Measurements from ENCODE around the gene GADL1.

GADL1 gene, protein sequence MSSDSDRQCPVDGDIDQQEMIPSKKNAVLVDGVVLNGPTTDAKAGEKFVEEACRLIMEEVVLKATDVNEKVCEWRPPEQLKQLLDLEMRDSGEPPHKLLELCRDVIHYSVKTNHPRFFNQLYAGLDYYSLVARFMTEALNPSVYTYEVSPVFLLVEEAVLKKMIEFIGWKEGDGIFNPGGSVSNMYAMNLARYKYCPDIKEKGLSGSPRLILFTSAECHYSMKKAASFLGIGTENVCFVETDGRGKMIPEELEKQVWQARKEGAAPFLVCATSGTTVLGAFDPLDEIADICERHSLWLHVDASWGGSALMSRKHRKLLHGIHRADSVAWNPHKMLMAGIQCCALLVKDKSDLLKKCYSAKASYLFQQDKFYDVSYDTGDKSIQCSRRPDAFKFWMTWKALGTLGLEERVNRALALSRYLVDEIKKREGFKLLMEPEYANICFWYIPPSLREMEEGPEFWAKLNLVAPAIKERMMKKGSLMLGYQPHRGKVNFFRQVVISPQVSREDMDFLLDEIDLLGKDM

DNA sequence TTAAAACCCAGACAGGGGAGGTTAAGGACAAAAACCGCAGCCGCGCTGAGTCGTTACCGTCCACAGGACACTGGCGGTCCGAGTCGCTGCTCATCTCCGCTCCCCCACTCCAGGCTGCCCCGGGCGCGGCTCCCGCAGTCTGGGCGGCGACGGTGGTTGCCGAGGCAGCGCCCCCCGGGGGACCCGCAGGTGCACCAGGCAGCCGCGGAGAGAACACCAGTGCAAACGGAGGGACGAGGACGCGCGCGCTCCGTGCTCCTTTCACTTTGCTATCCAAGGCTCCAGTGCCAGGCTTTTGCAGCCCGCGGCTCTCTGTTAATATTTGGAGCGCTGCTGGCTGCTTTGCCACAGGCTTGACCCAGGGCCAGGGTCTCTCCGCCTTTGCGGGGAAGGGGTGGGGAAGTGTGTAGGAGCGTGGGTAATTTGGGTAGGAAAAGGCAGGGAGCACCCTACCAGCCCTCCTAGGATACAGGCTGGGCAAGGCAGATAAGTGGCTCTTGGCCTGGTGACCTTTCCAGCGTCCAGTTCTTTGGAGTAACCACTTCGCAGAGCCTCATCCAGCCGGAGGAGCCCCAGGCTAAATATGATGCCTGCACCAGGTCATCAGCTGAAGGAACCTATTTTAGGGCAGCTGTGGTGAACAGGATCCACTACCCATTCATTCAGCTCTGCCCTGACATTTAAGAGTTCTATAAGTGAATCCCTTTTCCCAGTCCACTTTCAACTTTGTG lies at the start of gene GADL1:
GADL1 (minus strand) TSS at position 141 of the 731 bp plus-strand sequence; CDS start at position 94, 47 bp downstream.
- no peak for DNase-seq (ENCODE audit: low spot score)

DNA sequence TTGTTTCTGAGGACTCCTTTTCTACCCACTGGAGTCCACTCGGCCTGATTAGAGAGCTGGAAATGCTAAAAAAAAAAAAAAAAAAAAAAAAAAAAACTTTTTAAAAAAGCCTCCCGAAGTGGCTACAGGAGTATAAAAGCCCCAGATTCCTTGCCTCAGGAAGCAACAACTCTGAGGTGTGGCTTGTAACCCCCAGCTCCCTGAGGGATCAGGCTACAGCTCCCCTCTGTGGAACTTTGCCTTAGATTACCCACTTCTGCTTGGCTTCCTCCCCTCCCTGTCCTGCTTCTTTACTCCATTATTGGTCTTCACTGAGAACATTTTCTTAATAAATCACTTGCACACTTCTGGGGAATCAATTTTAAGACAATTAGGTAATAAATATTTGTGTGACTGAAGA lies 49.7 kb upstream of the GADL1 start:
- no peak for DNase-seq (ENCODE audit: low spot score)

DNA sequence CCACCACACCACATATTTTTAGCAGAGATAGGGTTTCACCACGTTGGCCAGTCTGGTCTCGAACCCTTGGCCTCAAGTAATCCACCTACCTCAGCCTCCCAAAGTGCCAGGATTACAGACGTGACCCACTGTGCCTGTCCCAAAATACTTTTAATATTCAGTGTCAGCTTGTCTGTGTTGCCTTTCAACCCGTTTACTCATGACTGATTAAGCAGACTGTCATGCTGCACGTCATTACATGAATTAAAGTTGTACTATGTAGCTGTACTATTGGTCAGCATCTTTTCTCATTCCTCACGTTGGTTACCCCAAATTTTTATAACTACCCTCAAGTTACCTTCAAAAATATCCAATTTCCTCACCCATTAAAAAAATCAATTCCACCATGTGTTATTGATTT lies 48.7 kb upstream of the GADL1 start:
- no peak for DNase-seq (ENCODE audit: low spot score)

DNA sequence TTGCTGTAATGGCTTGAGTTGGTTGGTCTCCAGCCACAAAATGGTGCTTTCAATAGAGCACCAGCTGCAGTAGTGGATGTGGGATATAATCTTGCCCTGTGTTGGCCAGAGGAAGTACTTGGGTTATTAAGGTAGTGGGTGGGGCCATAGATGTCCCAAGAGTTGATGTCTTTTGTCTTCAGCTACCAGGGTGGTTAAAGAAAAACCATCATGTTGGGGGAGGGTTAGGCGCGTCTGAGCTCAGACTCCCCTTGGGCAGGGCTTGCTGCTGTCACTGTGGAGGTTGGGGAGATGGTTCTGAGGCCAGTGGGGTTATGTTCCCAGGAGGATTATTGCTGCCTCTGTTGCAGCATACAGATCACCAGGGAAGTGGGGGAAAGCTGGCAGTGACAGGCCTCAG lies 46.9 kb upstream of the GADL1 start:
- no peak for DNase-seq (ENCODE audit: low spot score)

DNA sequence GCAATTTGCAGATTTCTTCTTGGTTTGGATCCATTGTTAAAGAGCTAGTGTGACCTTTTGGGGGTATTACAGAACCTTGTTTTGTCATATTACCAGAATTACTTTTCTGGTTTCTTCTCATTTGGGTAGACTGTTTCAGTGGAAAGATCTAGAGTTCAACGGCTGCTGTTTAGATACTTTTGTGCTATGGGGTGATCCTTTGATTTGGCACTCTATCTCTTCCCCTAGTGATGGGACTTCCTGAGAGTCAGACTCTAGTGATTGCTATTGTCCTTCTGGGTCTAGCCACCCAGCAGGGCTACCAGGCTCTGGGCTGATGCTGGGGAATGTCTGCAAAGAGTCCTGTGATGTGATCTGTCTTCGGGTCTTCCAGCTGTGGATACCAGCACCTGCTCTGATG lies 46.3 kb upstream of the GADL1 start:
- DNase-seq (ENCODE audit: low spot score) = no peak

DNA sequence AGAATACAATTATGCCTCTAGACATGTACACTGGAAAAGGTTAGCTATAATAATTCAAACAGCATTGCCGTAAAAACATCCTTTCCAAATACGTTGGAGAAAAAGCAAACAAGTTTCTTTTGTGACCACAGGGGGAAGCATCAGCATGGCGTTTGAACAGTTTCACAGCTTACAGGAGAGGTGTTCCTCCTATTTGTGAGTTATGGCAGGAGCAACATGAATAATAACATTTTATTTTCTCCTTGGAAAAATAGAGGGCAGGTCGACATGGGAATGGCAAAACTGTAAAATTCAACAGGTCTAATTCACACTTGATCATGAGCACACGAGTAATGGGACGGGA lies 39.7 kb upstream of the GADL1 start:
- no peak for DNase-seq (ENCODE audit: low spot score)

DNA sequence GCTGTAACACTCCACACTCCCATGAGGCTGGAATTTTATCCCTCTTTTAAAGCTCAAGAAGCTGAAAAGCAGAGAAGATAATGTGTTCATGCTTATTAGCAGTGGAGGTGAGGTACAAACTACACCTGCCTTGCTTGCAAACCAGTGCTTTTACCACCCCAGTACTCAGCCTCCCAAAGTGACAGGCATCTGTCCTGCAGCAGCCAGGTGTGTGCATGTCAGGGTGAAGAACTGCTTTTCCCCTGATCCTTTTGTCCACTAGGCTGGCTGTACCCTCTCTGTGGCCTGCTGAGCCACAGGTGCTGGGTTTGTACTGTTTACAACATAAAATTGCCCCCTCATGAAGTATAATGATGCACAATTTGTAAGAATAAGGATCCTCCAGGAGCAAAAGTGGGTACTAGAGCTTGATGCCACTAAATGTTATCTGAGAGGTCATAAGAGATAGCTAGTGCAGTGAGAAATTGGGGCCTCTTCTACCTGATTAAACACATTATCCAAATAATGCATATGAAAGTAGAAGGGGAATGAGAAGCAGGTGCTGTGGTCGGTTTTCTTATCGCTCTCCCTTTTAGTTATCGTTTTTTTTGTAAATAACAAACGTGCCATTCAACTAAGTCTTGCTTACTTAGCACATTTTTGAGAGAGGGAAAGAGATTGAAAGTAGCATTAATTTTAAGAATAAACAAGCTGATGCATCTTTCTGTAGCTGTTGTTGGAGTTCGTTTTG lies 39.2 kb upstream of the GADL1 start:
- no peak for DNase-seq (ENCODE audit: low spot score)

DNA sequence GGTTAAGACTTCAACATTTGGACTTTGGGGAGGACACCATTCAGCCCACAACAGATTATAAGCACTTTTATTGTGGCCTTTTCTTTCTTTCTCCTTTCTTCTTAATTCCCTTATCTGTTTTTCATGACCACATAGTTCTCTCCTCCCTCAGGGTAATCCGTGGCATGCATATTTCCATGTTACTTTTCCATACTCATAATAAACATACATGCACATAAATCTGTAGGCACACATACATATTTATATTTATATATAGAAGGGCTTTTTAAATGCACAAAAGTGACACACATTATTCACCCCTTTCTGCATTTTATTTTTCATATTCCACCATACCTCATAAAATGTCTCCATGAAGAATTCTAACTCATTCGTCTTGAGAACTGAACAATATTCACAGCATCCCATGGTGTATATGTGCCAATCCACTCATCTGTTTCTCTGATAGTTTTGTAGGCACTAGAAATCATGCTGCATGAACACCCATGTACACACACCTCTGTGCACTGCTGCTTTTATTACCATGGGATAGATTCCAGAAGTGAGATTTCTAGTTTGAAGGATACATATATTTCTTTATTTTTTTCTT lies 38.1 kb upstream of the GADL1 start:
- DNase-seq (ENCODE audit: low spot score) = no peak

DNA sequence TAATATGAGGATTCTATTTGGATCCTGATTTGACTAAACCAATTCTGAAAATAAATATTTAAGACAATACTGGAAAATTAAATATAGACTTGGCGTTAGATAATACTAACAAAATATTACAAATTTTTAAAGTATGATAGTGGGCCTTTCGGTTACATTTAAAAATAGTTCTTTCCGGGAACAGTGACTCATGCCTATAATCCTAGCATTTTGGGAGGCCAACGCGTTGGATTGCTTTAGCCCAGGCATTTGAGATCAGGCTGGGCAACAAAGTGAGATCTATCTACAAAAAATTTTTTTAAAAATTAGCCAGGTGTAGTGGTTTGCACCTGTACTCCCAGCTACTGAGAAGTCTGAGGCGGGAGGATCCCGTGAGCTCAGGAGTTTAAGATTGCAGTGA lies 30.3 kb upstream of the GADL1 start:
- no peak for DNase-seq (ENCODE audit: low spot score)

DNA sequence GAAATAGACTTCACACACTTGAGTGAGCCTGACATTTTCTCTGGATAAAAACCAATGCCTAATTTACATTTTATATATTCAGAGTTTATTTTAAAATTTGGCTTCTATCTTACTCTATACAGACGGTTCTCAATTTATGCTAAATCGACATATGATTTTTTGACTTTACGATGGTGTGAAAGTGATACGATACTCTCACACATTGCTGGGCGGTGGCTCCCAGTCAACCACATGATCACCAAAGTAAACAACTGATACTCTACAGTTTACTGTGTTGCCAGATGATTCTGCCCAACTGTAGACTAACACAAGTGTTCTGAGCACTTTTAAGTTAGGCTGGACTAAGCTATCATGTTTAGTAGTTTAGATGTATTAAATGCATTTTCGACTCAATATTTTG lies 25.1 kb upstream of the GADL1 start:
- DNase-seq (ENCODE audit: low spot score) = no peak

DNA sequence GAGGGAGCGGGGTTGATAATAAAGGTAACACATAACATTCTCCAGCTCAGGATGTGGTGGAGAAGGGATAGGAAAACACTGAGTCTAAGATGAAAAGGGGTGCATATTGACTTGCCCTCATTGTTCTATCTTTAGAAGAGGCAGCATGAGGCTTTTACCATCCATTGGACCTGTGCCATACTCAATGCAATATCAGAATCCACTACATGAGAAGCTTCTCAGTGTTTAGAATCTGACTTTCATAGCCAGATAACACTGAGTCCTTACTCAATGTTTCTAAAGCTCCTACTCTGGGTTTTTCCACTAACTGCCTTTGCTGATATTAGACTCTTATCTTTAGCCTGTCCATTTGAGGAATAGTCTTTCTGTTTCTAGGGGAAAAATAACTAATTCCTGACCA lies 24.3 kb upstream of the GADL1 start:
- DNase-seq (ENCODE audit: low spot score) = no peak

DNA sequence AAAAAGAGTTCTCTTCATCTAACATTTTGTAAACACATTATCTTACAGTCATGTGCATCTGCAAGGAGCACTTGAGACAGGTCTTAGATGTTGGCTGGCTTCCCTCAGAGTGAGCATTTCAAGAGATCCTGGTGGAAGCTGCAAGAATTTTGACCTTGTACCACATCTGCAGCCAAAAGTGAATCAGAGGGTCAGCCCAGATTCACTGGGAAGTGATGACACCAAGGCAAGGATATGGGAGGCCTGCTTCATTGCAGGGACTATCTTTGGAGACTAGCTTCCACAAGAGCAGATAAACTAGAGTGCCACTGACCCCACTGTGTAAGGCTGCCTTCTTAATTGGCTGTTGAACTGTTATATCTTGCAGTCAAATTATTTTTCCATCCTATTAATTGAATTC lies 21.3 kb upstream of the GADL1 start:
- DNase-seq (ENCODE audit: low spot score) = no peak

DNA sequence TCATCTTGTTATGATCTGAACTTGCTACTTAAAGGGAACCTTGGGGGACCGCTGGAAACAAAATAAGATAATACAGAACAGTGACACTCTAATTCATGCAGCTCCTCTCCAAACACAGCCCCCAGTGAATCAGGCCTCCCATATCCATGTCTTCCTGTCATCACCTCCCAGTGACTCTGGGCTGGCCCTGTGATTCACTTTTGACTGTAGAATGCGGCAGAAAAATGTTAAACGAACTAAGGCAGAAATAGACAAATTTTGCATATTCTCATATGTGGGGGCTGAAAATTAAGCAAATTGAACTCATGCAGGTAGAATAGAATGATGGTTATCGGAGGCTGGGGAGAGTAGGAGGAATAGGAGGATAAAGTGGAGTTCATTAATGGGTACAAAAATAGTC lies 20.2 kb upstream of the GADL1 start:
- DNase-seq (ENCODE audit: low spot score) = no peak

DNA sequence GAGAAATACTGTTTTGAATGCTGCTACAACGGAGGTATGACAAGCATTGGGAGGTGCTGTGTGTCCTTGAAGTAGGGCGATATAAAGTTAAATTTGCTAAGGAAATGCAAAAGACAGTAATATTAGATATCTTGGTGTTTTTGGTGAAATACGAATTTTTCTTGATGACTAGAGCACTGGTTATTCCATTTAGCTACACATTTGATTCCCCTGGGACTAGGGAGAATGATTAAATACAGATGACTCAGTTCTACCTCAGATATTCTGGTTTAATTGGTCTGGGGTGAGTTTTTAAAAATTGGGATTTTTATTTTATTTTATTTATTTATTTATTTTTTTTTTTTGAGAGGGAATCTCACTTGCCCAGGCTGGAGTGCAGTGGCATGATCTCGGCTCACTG lies 18.7 kb upstream of the GADL1 start:
- DNase-seq (ENCODE audit: low spot score) = no peak

DNA sequence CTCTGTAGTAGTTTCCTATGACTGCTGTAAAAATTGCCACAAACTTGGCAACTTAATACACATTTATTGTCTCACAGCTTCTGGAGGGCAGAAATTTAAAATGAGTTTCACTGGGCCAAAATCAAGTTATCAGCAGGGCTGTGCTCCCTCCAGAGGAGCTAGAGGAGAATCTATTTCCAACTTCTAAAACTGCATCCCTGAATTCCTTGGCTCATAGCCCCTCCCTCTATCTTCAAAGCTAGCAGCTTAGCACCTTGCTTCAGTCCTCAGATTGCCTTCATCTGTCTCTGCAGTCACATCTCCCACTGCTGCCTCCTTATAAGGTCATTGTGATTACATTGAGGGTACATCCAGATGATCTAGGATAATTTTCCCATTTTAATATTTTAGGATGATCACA lies 17.8 kb upstream of the GADL1 start:
- no peak for DNase-seq (ENCODE audit: low spot score)

DNA sequence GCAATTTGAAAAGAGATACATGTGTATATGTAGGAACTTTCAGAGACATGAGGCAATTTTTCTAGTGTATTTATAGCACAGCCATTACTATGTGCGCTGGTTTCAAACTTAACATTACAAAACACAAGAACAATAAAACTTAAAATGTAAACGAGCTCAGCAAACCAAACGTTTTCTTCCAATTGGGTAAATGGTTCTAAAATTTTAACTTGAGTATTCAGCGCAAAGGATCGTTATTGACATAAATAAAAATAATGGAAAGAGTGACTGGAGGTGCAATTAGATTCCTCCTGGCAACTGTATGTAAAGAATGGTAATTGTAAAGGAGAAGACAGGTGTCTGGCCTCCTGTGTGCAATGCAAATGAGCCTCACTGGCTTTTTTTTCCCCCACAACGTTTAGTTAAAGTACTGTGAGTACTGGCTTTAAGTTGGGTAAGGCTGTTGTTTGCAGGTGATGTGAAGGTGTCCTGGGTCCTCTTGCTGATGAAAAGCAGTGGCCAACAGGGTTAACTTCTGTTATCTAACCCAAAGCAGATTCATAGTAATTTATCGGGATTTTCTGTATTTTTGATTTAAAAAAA lies 14.1 kb upstream of the GADL1 start:
- no peak for DNase-seq (ENCODE audit: low spot score)

DNA sequence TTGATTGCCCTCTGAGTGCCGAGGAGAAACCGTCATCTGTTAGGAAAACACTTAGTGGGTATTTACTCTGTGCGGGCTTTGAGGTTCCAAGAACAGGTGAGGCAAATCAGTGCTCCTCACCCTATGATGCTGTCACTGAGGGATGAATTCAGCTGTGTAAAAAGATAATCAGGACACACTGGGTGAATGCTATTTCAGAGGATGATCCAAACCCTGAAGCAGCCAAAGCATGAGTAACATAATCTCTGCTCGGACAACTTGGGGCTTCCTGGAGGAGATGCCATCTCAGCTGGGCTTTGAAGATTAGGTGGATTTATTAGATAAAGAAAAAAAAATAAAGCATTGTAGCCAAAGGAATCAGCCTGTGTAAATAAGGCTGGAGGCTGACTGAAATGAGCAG lies 10.5 kb upstream of the GADL1 start:
- DNase-seq (ENCODE audit: low spot score) = no peak

DNA sequence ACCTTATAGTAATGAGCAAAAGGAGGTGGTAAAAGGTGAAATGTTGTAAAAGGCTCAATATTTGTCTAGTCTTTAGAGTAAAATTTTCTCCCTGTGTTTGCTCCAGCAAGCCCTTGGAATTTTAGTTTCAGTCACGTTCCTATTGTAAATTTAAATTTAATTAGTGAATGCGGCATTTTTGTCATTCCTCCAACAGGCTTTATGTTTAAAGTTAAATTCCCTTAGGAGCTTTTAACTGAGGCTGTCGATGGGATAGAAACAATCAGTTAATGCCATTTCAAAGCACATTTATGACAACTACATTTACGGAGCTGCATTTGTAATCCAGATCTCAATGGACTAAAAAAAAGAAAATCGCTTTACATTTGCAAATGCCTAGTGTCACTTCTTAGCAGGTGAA lies 868 bp upstream of the GADL1 start:
- DNase-seq (ENCODE audit: low spot score) = no peak

DNA sequence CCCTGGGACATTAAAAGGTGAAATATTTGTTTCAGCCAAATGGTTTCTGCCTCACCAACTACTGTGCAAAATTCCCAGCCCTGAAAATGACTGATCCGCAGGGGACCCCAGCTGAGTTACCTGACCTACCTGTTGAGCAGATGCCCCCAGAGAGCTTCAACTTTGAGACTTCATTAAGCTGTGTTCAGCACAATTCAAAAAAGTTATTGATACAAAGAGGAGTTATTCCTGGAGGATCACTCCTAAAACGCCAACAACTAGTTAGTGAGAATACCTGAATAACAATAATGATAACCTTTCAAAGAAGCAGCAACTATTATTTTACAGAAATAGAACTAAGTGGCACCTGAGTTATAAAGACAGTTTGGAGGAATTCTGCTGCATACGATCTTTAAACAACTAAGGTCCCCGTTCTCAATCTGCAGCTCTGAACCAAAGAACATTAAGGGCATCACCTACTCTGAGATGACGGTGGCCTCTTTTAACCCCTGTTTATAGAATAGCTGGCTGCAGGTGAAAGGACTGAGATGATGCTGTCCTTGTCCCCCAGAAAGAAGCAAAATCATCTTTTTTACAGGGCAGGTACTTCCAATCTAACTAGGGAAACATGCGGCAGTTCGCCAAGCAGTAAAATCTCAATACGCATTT lies 659 bp downstream of the GADL1 start:
- no peak for DNase-seq (ENCODE audit: low spot score)

DNA sequence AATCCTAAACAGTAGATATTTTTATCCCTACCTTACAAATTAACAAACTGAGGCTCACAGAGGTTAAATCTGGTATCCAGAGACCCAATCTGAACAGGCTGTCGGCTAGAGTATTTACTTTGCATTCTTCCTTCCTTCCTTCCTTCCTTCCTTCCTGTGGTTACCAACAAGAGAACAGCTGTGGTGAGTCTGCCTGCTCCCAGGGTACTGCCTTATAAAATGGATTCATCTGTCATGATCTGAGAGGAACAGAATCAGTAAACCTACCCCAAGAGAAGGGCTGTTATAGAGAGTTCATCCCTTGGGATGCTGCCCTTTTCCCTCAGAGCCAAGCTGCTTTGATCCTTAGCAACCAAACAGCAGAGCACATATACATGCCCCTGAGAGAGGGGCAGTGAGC lies 3.6 kb downstream of the GADL1 start:
- DNase-seq (ENCODE audit: low spot score) = no peak

DNA sequence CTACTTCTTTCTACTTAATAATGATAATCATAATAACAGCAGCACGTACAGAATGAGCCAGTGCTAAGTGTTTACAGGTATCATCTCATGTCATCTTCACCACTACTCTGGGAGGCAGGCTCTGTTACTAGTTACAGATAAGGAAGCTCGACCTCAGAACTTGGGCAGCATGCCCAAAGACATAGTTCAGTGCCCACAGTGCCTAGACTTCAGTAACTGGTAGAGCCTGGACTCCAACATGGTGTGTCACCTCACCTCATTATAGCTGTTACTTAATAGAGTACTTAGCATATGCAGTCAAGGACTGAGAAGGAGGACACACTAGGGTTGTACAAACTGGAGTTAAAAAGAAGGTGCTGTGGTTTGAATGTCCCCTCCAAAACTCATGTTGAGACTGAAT lies 7.6 kb downstream of the GADL1 start:
- no peak for DNase-seq (ENCODE audit: low spot score)

DNA sequence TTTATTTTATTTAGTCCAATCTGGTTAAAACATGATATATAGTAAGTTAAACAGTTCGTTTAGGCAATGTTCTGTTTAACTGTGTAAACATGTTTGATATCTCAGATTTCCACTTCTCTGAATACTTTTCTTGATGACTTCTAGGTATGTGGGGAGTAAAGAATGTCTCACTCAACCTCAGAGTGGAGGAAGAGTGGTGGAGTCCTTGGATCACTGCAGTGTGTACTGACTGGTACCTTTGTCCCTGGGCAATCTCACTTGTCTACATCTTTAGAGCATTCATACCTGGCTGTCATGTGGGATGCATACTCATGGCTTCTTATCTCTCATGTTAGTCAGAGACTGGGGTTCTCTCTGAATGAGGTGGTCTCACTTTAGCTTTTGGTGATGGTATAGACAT lies 15.6 kb downstream of the GADL1 start:
- no peak for DNase-seq (ENCODE audit: low spot score)

All from CD4-positive, alpha-beta T cell treated with Interleukin-15 for 4 hours (primary cell).